K562 (cell line): ENCODE data around the gene KCNT1. TPM values are rescaled to one million over a fixed set of nuclear protein-coding genes. Genes with fewer than 3 reads are reported as not detected.

Experiments
- ATAC-seq: fragments of 200-7000 bp; cut with Tn5 transposase; 3 replicates; pipeline ENCODE4 v1.9.1; 2020; ENCODE audit warnings: moderate library complexity
- BruUV-seq: library from RNA; stranded (reverse); fragments of 400-500 nt; replicated peaks from 2 replicates; lab custom pipeline; 2021; lab: Mats Ljungman, UMichigan
- CTCF ChIA-PET: fragments of 300-600 bp; formaldehyde crosslinking; extraction: SDS; loops from one replicate; lab custom pipeline; 2021; ENCODE audit warnings: low intra/inter-chr PET ratio; lab: Yijun Ruan, JAX
- POLR2A ChIA-PET: fragments of 300-600, 350-650 bp; sonication (Branson Sonifier 250); formaldehyde crosslinking; extraction: SDS; loops from one replicate; lab custom pipeline; 2021; ENCODE audit warnings: antibody characterized with exemption, inconsistent platforms; lab: Yijun Ruan, JAX
- DNase-seq, 4 experiments: peaks; one replicate each; pipeline versions ENCODE4 v3.0.0 to v3.0.0-alpha.2; 2011 to 2018; ENCODE audit warnings: low spot score in 3 of 4, mixed read lengths in 3 of 4; ENCODE audit errors: extremely low read depth in 1 of 4
- FAIRE-seq: peaks from 2 replicates; lab custom pipeline; 2011; peaks lifted over from hg19 to GRCh38; lab: Jason Lieb, UNC
- H2AFZ ChIP-seq: 2 replicates; pipeline ENCODE4 v1.6.0; 2011; ENCODE audit warnings: low read depth, low read length, control low read depth, inconsistent platforms
- H3K27ac ChIP-seq: fragments of 200-600 bp; 3 replicates; pipeline ENCODE4 v1.8.0; 2011; ENCODE audit warnings: low read depth, mild to moderate bottlenecking, control low read depth, inconsistent platforms, low read length, moderate library complexity, mixed read lengths; ENCODE audit errors: extremely low read depth
- H3K27me3 ChIP-seq, 2 experiments: fragments of 300-600 bp in 1 of 2; 2 replicates in 1 of 2; 3 replicates in 1 of 2; pipeline versions ENCODE4 v1.6.0 to v1.8.0; 2011; ENCODE audit warnings: inconsistent platforms in 2 of 2, low read length in 2 of 2, mild to moderate bottlenecking in 1 of 2, mixed read lengths in 1 of 2, moderate library complexity in 1 of 2; ENCODE audit not compliant: control insufficient read depth in 2 of 2, insufficient read depth in 2 of 2
- H3K36me3 ChIP-seq: fragments of 300-600 bp; 3 replicates; pipeline ENCODE4 v1.8.0; 2011; ENCODE audit warnings: mild to moderate bottlenecking, low read length, inconsistent platforms; ENCODE audit not compliant: control insufficient read depth, insufficient read depth
- H3K4me1 ChIP-seq, 2 experiments: fragments of 200-600 bp in 1 of 2; replicated peaks in 1 of 2; 2 replicates in 1 of 2; 3 replicates in 1 of 2; pipeline versions ENCODE4 v1.5.1 to v1.8.0; 2011; ENCODE audit warnings: inconsistent platforms in 2 of 2, low read length in 2 of 2, mild to moderate bottlenecking in 1 of 2, mixed read lengths in 1 of 2, moderate library complexity in 1 of 2; ENCODE audit not compliant: control insufficient read depth in 2 of 2, insufficient read depth in 2 of 2
- H3K4me2 ChIP-seq: 2 replicates; pipeline ENCODE4 v1.6.1; 2011; ENCODE audit warnings: low read length, control low read depth, inconsistent platforms, mixed read lengths; ENCODE audit not compliant: insufficient read depth
- H3K4me3 ChIP-seq: fragments of 200-600 bp; sonication (generic), shearing (Covaris generic); 2 replicates; pipeline ENCODE4 v1.5.1; 2016; ENCODE audit warnings: control low read depth, inconsistent platforms
- H3K79me2 ChIP-seq: fragments of 200-600 bp; 3 replicates; pipeline ENCODE4 v1.8.0; 2011; ENCODE audit warnings: low read length, inconsistent platforms; ENCODE audit not compliant: control insufficient read depth, insufficient read depth
- H3K9ac ChIP-seq, 2 experiments: 2 replicates each; pipeline versions ENCODE4 v1.6.0 to v1.6.1; 2011; ENCODE audit warnings: low read depth in 2 of 2, low read length in 2 of 2, control low read depth in 1 of 2, inconsistent platforms in 1 of 2, mild to moderate bottlenecking in 1 of 2, mixed read lengths in 1 of 2; ENCODE audit not compliant: insufficient read depth in 1 of 2
- H3K9me1 ChIP-seq: one replicate; pipeline ENCODE4 v1.6.0; 2011; ENCODE audit warnings: inconsistent platforms, mild to moderate bottlenecking, low read length, moderate library complexity; ENCODE audit not compliant: control insufficient read depth, insufficient read depth
- H3K9me3 ChIP-seq: replicated peaks from 2 replicates; pipeline ENCODE4 v1.5.1; 2011; ENCODE audit warnings: low read depth, low read length, inconsistent platforms; ENCODE audit not compliant: control insufficient read depth, insufficient read depth
- H4K20me1 ChIP-seq: replicated peaks from 2 replicates; pipeline ENCODE4 v1.6.1; 2011; ENCODE audit warnings: low read length, inconsistent platforms, mixed read lengths; ENCODE audit not compliant: control insufficient read depth, insufficient read depth
- CBFA2T3 ChIP-seq: fragments of 450-650 bp; IDR thresholded peaks from 2 replicates; pipeline ENCODE4 v1.6.1; 2017
- HNRNPK ChIP-seq: fragments of 200-400 bp; formaldehyde crosslinking; IDR thresholded peaks from one replicate; pipeline ENCODE4 v1.6.1; 2018; ENCODE audit warnings: mild to moderate bottlenecking, low read depth, low read length; ENCODE audit not compliant: poor library complexity, severe bottlenecking
- ILF3 ChIP-seq: fragments of 450-650 bp; IDR thresholded peaks from 2 replicates; pipeline ENCODE4 v1.6.1; 2018; ENCODE audit warnings: antibody characterized with exemption, mild to moderate bottlenecking, moderate library complexity, borderline replicate concordance
- KDM4B ChIP-seq, 2 experiments: fragments of 450-650 bp in 1 of 2; sonication (generic) in 1 of 2; IDR thresholded peaks; 2 replicates each; pipeline ENCODE4 v1.6.1; 2016 to 2017; ENCODE audit warnings: borderline replicate concordance in 2 of 2, antibody characterized with exemption in 1 of 2, low read depth in 1 of 2, mild to moderate bottlenecking in 1 of 2
- RERE ChIP-seq: sonication (generic); formaldehyde crosslinking; IDR thresholded peaks from 2 replicates; pipeline ENCODE4 v1.8.0; 2023; ENCODE audit warnings: missing genetic modification reagents, mild to moderate bottlenecking, borderline replicate concordance
- ZNF445 ChIP-seq: fragments of 250-450 bp; sonication (Bioruptor Pico); IDR thresholded peaks from 2 replicates; pipeline ENCODE4 v1.4.0; 2020; ENCODE audit warnings: low read depth, mild to moderate bottlenecking, moderate library complexity
- WGBS: fragments of 100-300 bp; shearing (Covaris generic); methylation state at CpG from one replicate; pipeline ENCODE4 v1.1.6; 2016; ENCODE audit warnings: low coverage, mixed read lengths; ENCODE audit not compliant: insufficient coverage; ENCODE audit errors: missing lambda C conversion rate; 5-methylcytosine and 5-hydroxymethylcytosine counted together
- in situ Hi-C: fragments of 300-500 bp; cut with MboI; formaldehyde crosslinking; loops from 4 replicates; pipeline ENCODE4 v1.15.0; 2018; ENCODE audit warnings: inconsistent platforms, mixed read lengths
- intact Hi-C: fragments of 100-400 bp; cut with micrococcal nuclease; formaldehyde crosslinking; loops from 2 replicates; pipeline ENCODE4 v1.14.2; 2022
- polyA plus RNA-seq, 8 experiments: library from polyadenylated mRNA; depleted of rRNA in 4 of 8; stranded (reverse) in 5 of 8; unstranded in 3 of 8; fragments of >200 nt; fragmentation: Nextera tagmentation in 2 of 8; fragmentation: Illumina TruSeq in 1 of 8; extraction: Ambion mirVana in 2 of 8; extraction: Trizol in 1 of 8; gene quantifications; 2 replicates each; pipeline versions ENCODE4 v1.2.1 to v1.2.3, GENCODE V29; 2011 to 2014; ENCODE audit warnings: inconsistent platforms in 1 of 8, missing spikeins in 1 of 8
- total RNA-seq, 7 experiments: library from RNA; depleted of rRNA in 6 of 7; stranded (reverse); fragments of >200 nt in 6 of 7; fragmentation: Illumina TruSeq in 2 of 7; extraction: Trizol in 2 of 7; gene quantifications; 2 replicates each; pipeline versions ENCODE4 v1.2.1 to v1.2.3, GENCODE V29; 2011 to 2021; ENCODE audit warnings: low replicate concordance in 1 of 7
- TF ChIP-seq, protein P1 (sequence below): fragments of 450-650 bp; formaldehyde crosslinking; conservative IDR thresholded peaks from 2 replicates; pipeline ENCODE4 v1.4.0; 2022; ENCODE audit warnings: mild to moderate bottlenecking, missing genetic modification characterization
- TF ChIP-seq, protein P2 (sequence below): sonication (generic); formaldehyde crosslinking; IDR thresholded peaks from 2 replicates; pipeline ENCODE4 v1.8.0; 2022; ENCODE audit warnings: missing genetic modification reagents, mild to moderate bottlenecking, borderline replicate concordance

Gene KCNT1
- total and polyA plus RNA-seq, 9 of the 15 experiments (the other 6 are each of a cell fraction or from before 2014, with no cell fraction given), result 0.05 TPM; not detected in 8

- DNase-seq (no peak), FAIRE-seq (no peak), ATAC-seq (no peak)
- ChIA-PET CTCF (no interaction called here), POLR2A (interaction anchor here (0.7 kb wide), 1 partner anchor 18 kb away, joined by 3 read pairs; no protein-coding TSS in a partner anchor)
- H3K27ac ChIP-seq, result no peak overlapping the region
- no peaks in the 10 kb centered on the region for H3K9me3 ChIP-seq
- peaks cover 14% of the 10 kb centered on the region for H4K20me1 ChIP-seq
- H3K79me2 ChIP-seq, result no peaks in the 10 kb centered on the region
- H3K4me2 ChIP-seq, result no peak overlapping the region
- 0% methylated on average over 9 of the region's 9 CpGs for WGBS
- peaks cover 0 to 17% of the 10 kb centered on the region in 2 experiments; a peak in 2 of 5 replicates for H3K4me1 ChIP-seq
- no peak overlapping the region for H2AFZ ChIP-seq
- intact Hi-C loops, result no loop called here
- H3K9me1 ChIP-seq, result no peaks in the 10 kb centered on the region
- no peak overlapping the region for H3K4me3 ChIP-seq
- H3K36me3 ChIP-seq, result no peaks in the 10 kb centered on the region
- H3K9ac ChIP-seq, result no peak overlapping the region
- peaks cover 18 to 79% of the 10 kb centered on the region in 2 experiments; a peak in 4 of 5 replicates for H3K27me3 ChIP-seq
- no TSS peak for BruUV-seq
- in situ Hi-C loops, result no loop called here
- TF ChIP-seq, protein P1, sequence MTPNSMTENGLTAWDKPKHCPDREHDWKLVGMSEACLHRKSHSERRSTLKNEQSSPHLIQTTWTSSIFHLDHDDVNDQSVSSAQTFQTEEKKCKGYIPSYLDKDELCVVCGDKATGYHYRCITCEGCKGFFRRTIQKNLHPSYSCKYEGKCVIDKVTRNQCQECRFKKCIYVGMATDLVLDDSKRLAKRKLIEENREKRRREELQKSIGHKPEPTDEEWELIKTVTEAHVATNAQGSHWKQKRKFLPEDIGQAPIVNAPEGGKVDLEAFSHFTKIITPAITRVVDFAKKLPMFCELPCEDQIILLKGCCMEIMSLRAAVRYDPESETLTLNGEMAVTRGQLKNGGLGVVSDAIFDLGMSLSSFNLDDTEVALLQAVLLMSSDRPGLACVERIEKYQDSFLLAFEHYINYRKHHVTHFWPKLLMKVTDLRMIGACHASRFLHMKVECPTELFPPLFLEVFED (CRISPR knock-in tag), result no peak
- TF ChIP-seq RERE (CRISPR knock-in tag) (no peak), KDM4B (IDR thresholded peaks at IDR 0.05; ENCODE audit: borderline replicate concordance in 2 of 2, low read depth in 1 of 2) (no peak), HNRNPK (no peak), CBFA2T3 (no peak), ZNF445 (CRISPR knock-in tag) (no peak), ILF3 (no peak)
- TF ChIP-seq, protein P2, sequence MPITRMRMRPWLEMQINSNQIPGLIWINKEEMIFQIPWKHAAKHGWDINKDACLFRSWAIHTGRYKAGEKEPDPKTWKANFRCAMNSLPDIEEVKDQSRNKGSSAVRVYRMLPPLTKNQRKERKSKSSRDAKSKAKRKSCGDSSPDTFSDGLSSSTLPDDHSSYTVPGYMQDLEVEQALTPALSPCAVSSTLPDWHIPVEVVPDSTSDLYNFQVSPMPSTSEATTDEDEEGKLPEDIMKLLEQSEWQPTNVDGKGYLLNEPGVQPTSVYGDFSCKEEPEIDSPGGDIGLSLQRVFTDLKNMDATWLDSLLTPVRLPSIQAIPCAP (CRISPR knock-in tag), result no peak
Measured at GRCh38 chr9:135719472-135719871, 17.5 kb downstream of the KCNT1 start.
